NCI-H510A treated with DMSO at 0.1 percent for 48 hours (cell line): Measurements from ENCODE around the gene AKT2.

Experiments used
- DNase-seq: peaks from one replicate; lab custom pipeline; 2025; lab: John Stamatoyannopoulos, UW

Gene AKT2

DNA sequence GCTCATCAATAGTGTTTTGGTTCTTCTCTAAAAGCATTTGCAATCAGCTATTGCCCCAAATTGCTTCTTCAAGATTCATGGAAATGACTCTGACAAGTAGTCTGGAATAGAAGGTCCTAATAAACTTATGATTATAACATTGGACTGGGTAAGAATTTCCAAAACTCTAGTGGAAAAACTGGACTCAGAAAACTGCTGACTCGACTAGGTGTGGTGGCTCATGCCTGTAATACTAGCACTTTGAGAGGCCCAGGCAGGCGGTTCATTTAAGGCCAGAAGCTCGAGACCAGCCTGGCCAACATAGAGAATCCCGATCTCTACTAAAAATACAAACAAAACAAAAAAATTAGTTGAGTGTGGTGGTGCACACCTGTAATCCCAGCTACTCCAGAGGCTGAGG lies 15.5 kb upstream of the AKT2 start:
- DNase-seq: no peak

DNA sequence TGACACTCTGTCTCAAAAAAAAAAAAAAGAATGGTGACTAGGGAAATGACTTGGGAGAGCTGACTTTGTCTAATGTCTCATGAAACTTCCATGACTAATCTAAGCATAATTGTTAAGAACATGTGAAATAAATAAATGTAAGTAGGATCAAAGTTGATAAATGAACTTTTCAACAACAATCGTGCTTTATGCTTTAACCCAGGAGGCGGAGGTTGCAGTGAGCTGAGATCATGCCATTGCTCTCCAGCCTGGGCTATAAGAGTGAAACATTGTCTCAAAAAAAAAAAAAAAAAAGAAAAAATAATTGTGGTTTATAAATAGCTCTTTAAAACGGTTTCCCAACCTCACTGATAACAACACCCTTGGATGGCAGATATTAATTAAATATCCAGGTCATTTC lies 12.9 kb upstream of the AKT2 start:
- DNase-seq: no peak

DNA sequence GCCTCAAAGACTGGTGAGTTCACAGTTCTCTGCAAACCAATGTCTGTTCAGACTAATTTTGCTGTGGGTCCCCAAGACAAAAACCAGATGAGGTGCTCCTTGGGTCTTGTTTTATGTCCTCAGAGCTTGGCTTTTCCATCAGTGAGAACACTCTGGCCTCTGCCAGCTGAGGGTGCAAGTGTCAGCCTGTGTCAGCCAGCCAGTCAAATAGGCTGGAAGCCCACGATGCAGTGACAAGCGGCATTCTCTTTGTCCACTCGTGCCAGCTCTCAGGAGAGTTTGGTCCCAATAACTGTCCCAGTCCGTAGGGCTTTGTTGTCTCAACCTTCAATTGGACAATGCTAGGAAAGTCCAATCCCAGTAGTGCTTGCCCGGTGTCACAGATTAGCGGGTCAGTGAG lies 9.4 kb upstream of the AKT2 start:
- DNase-seq: no peak

DNA sequence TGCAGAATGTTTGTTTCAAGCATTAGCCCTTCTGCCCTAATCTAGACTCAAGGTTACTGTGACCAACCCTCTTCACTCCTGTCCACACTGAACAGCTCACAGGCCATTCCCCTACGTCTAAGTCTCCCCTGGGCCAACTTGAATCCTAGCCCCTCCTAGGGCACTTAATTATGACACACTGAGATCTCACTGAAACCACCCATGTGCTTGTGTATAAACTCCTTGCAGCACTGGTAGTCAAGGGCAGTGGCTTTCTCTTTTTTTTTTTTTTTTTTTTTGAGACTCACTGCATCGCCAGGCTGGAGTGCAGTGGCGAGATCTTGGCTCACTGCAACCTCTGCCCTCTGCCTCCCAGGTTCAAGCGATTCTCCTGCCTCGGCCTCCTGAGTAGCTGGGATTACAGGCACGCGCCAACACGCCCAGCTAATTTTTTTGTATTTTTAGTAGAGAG lies 1.9 kb upstream of the AKT2 start:
- no peak for DNase-seq

DNA sequence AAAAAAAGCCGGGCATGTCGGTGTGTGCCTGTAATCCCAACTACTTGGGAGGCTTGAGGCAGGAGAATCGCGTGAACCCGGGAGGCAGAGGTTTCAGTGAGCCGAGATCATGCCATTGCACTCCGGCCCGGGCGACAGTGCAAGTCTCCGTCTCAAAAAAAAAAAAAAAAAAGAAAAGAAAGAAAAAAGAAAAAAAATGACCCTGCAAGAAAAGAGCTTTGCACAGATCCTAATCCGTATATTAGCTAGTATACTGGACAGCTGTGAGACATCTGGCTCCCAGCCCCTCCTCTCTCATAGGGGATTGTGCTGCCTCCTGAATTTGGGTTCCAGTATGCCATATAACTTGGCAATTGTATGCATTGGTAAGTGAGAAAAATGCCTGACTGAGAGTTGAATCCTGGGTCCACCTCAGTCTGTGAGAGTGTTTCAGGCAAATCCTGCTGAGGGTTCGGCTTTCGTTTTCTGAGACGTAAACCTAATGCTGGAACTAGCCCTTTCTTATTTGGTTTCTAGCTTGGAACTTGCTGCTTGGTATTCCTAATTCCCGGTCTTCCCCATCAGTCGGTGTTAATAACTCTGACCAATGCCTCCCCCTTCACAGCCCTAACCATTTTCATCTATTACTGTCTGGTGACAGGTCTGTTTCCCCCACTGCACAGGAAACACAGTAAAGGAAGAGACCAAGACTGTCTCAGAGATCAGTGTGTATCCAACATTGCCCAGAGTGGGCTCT lies 1.3 kb upstream of the AKT2 start:
- DNase-seq: no peak

DNA sequence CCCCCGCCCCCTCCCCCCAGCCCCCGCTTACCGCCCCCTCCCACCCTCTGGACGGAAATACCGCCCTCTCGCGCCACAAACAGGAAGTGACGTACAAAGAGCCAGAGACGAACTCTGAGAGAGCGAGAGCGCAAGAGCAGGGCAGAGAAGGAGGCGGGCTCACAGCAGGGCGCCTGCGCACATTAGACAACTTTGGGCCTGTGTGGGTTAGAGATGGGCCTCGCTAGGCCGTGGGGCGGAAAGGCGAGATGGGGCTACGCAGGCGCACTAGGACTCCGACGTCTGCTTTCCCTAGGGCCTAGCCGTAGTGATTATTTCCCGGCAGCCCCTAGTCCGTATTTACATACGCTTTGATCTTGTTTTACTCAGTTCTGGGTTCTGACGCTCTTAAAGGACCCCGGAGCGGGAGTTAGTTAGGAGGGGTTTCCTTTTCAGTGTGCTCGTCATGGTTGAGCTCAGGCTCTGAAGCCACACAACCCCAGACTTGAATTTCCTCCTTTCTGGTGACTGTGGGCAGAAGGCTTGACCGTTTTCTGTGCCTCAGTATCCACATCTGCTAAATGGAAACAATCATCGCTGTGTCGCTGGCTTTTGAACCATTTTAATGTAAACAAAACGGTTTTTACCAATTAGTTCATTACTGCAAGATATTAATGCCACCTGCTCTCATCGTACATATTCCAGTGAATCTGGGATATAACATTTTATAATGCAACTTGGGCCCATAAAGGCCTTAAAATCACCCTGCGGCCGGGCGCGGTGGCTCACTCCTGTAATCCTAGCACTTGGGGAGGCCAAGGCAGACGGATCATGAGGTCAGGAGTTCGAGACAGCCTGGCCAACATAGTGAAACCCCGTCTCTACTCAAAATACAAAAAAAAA lies 449 bp upstream of the AKT2 start:
- peak; percentile 99 for DNase-seq

DNA sequence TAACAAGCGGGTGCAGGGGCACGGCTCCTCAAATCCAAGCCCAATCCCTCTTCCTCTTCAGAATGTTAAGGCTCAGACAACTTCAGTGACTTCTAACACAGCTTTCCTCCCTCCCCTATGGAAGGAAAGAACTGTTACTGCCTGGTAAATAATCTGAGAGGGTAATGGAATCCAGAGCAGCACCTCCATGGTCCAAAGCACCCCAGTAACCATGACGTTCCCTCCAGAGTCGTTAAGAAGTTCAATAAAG lies 969 bp downstream of the AKT2 start:
- DNase-seq: no peak

DNA sequence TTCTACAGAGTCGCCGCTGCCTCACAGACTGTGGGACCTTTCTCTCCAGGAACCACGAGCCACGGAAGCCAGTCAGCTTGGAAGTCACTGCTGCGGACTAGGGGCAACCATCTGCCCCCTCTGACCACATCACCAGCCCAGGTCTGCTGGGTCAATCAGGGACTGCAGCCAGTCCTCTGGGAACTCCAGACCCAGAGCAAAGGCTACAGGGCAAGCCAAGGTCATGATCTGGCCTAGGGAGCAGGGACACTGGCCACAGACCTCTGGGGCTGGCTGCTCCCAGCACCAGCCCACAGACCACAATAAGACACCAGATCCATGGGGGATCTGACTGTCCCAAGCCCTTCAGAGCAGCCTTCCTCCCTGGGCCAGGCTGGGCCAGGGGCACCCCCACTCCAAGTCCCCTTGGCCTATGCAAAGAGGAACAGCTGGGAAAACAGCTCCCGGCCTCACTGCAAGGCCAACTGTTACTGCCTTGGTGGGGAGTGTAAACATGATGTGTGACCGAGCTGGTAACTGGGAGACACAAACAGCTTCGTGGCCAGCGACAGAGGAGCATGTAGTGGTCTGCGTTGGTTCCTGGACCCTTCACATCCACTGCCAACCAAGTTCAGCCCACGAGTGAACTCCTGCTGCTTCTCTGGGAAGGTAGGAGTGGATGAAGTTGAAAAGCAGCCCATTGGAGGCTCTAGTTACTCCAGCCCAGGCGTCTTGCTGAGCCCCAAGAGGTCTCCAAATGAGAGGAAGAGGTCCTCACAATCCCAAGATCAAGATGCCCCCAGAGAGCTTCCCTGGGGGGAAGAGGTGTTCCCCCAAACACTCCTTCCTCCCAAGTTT lies 1.5 kb downstream of the AKT2 start:
- no peak for DNase-seq

DNA sequence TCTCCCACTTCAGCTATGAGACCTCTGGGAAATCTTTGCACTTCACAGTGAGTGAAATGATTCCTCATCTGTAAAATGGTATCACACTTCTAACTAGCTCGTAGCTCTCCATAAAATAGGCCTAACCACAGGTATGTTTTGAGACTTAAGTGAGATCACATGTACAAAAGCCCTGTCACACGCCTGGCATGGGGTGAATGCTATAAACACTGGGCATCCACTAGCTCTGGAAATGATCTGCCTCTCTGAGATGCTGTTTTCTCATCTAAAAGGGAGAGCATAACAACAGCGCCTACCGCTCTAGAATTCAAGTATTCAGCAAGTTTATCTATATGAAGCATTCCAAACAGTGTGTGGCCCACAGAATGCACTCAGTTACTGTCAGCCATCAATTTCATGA lies 2.2 kb downstream of the AKT2 start:
- DNase-seq: no peak

DNA sequence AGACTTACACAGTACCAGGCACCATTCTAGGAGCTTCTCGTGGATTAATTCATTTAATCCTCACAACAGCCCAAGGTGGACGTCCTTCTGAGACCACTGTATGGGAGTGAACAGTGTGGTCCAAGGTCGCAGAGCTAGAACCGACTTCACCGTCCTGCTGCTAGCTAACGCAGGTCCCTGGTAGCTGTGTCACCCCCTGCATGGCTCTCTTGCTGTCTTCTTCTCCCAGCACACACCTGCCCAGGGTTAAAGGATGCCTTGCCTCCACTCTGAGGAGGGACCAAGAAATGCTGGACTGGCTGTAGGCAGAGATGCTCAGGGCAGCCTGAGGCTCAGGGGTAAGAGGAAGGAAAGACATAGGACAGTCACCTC lies 3.0 kb downstream of the AKT2 start:
- DNase-seq: no peak

DNA sequence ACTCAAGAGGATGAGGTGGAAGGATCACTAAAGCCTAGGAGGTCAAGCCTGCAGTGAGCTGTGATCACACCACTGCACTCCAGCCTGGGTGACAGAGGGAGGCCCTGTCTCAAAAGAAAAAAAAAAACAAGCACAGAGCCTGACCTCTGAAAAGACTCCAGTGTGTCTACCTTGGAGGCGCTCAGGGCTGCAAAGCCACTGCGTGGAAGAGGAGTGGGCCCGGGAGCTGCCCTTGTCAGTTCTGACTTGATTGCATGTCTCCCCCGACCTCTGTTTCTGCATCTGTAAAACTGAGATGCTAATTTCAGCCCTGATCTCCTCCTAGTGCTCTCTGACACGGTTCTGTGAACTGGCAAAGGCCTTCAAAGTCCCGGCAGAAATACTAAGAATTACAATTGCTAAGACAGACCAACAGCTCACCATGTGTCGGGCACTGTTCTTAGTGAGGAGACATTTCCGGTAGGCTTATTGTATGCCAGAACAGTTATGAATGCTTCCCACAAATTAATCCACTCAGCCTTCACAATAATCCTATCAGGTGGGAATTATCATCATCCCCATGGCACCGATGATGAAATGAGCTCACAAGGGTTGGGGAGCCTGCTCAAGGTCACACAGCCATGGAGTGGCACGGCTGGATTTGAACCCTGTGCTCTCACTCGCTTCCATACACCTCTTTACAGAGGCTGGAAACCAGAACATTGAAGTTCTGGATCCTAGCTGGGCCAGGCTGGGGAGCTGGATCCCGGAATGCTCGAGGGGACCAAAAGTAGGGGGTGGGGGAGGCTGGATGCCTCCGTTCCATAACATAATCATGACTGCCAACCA lies 3.5 kb downstream of the AKT2 start:
- no peak for DNase-seq

DNA sequence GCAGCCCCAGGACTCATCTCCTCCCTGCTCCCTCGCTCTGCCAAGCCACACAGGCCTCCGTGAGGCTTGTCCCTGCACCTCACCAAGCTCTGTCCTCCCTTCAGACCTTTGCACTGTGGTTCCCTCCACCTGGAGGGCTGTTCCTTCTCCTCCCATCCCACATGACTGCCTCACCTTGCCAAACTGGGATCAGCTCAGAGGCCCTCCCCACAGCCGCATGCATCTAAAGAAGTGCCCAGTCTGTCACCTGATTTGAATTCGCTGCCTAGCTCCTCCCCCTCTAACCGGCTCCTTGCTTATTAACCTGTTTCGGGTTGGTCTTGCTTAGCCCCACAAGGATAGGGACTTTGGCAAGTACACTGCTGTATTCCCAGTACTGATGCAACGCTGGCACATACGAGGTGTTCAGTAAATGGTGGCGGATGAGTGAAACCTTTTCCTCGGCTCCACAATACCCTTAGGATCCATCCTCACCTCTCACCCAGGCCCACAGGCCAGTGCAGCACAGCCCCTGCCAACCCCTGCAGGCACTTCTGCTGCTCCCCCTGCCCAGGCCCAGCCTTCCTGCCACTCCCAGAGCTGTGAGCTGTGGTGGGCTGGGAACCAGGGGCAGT lies 4.4 kb downstream of the AKT2 start:
- DNase-seq: no peak

DNA sequence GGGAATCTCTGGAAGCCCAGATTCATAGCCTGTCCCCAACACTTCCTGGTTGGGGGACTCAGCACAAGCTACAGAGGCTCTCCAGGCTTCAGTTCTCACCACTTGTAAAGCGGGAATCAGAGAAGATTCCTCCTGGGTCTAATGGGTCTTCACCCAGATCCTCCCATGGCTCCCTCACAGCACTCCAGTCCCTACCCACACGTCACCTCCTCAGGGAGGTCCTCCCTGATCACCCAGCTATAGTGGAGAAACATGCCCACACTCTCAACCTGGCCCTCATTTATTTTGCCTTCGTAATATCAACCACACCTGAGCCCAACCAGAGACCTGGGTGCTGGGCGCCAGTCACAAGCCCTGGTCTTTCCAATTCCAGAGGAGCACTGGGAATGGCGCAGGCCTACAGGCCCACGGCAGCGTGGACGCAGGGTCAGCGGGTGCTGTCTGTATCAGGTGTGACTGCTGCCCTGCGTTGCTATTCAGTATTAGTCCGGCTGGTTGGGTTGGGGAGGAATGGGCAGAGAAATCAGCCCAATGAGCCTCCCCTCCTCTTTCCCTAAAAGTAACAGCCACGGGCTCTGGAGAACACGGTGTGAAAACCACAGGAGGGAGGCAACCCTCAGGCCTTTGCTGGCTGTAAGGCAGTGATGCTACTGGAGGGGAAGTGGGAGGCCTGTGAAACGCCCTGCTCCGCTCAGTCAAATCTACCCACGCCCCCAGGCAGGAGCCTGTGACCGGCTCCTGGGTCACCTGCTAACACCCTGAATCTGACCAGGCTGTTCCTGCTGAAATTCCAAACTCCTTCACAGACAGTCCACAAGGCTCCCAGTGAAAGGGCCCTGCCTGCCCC lies 5.2 kb downstream of the AKT2 start:
- DNase-seq: no peak

DNA sequence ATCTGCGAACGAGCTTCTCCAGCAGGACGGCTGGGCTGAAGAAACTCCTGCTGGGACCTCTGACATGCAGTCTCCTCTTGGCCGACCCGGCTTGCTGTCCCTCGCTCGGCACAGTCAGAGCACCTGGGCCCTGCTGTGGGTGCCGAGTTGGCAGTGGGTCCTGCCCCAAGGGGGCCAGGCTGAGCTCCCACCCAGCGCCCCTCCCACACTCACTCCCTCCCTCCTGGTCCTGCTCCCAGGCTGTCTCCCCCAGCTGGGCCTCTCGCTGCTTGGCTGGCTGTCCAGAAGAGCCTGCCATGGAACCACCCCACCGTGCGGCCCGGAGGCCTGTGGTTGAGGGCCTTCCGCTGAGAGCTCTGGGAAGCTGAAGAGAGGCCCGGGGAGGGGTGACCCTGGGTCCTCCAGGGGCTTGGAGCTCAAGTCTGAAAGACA lies 6.0 kb downstream of the AKT2 start:
- DNase-seq: no peak

DNA sequence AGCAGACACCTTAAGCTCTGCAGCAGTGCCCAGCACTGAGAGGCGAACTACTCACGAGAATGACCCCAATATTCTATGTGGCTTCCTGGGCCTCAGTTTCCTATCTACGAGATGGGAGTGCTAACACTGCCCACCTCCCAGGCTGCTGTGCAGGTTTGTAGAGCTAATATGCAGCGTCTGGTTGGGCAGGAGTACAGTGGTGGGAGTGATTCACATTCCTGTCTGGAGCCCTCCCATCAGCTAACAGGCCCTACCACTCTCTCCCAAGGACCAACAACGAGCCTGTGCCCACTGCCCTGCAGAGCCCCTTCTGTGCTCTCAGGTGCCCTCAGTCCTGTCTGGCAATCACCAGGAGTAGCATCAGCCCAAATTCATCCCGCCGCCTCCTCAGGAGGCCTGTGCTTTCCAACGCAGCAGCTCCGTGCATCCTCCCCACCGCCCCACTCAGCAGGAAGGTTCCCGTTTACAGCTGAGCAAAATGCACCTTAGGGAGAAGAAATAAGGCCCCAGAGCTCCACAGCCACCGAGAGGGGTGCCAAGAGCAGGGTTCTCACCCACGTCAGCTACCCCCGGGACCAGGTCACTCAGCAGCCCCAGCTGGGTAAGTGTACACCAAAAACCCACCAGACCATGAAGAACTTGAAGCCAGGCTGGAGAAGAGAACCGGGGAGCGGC lies 6.6 kb downstream of the AKT2 start:
- no peak for DNase-seq

DNA sequence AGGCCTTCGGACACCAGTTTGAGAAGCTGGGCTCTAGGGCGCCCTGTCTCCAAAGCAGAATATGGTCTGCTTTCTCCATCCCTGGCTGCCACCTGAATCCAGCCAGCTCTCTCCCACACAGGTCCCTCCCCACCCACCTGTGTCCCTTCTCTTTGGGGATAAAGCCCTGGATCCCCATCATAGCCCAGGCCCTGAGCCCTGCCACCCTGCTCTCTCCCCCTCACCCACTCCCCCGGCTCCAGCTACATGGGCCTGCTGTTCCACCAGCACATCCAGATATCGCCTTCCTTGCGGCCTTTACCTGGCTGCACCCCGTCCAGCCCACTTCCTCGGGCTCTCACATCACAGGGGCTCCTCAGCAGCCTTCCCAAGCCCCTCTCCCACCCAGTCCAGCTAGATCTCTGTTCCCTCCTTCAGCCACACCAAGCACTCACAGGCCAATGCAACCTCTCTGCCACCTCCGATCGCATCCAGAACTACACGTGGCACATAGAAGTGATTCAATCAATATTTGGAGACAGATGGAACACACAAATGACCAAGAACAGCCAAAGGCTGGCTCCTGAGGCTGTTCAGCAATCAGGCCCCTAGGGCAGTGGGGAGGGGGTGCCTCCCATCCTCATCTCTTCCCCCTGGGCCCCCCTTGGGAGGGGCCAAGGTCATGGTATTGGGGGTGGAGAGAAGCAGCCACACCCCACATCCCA lies 7.6 kb downstream of the AKT2 start:
- no peak for DNase-seq

DNA sequence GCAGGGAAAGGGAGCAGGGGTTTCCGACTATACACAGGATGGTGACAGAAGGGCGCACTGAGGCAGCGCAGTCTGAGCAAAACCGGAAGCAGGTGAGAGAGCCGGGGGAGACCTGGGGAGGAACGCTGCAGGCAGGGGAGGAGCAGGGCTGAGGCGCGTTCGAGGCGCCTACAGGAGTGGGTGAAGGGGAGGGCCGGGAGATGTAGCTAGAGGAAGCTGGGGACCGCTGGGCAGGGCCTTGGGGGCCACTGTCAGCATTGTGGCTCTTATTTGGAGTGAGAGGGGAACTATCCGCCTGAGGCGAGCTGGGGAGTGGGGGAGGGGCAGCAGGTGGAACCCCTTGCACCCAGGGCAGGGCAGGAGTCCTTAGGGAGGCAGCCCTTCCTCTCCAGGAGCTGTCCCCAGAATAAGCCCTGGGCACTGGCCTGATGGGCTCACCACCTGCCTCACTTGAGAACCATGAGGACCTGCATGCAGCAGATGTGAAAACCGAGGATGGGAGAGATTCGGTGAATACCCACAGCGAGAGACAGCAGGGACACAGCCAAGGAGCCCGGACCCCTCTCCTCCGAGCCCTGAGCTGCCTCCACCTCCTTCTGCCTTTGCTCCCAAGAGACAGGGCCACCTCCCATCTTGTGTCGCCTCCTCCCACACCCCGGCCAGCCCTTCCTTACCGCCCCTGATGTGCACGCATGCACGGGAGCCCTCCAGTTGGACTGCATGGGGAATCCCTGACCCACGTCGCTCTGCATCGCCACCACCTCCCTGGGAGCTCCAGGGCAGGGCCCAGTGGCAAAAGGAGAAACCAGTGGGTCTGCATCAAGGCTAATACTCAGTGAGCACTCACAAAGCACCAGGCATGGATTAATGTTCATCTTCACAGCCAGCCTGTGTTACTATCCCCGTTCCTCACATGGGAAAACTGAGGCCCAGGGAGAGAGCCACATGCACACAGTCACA lies 10.3 kb downstream of the AKT2 start:
- no peak for DNase-seq
